HEK293T (cell line): ENCODE data around the gene ADAMTS13.

ENCODE experiments used
- BHLHE40 ChIP-seq: fragments of 450-650 bp; IDR thresholded peaks from 2 replicates; pipeline ENCODE4 v1.6.1; 2016; ENCODE audit warnings: mild to moderate bottlenecking, moderate library complexity, borderline replicate concordance
- FOXA1 ChIP-seq: fragments of 450-650 bp; IDR thresholded peaks from 2 replicates; pipeline ENCODE4 v1.6.1; 2016; ENCODE audit warnings: mild to moderate bottlenecking
- FOXK2 ChIP-seq: fragments of 450-650 bp; IDR thresholded peaks from 2 replicates; pipeline ENCODE4 v1.6.1; 2016; ENCODE audit warnings: mild to moderate bottlenecking
- FOXM1 ChIP-seq: fragments of 450-650 bp; IDR thresholded peaks from 2 replicates; pipeline ENCODE4 v1.6.1; 2017; ENCODE audit warnings: mild to moderate bottlenecking, borderline replicate concordance
- L3MBTL2 ChIP-seq: fragments of 450-650 bp; conservative IDR thresholded peaks from 2 replicates; pipeline ENCODE4 v1.6.1; 2016; ENCODE audit warnings: mild to moderate bottlenecking
- TARDBP ChIP-seq: fragments of 450-650 bp; IDR thresholded peaks from 2 replicates; pipeline ENCODE4 v1.6.1; 2016
- ZNF384 ChIP-seq: fragments of 450-650 bp; IDR thresholded peaks from 2 replicates; pipeline ENCODE4 v1.6.1; 2016

DNA sequence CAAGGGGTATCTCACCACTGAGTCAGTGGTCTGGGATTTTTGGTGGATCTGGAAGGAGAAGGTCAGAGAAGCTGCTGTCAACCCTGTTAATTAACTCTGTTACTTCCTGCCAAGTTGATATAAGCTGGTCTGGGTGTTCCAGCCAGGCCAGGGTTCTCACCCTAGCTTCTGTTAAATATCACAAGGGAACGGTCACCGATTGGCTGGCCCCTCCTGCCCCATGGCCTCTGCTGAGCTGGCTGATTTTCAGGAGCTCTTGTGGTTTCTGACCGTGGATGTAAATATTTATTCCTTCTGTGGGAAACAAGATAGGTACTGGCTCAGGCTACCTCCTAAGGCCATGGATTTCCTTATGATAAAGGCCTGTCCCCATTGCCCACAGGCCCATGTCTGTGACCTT is 1.0 kb downstream of the ADAMTS13 start:
- TF ChIP-seq FOXA1 (no peak), FOXK2 (no peak), L3MBTL2 (no peak), FOXM1 (no peak), BHLHE40 (no peak), TARDBP (no peak), ZNF384 (no peak)
